SKM-1 treated with dmso at 0.1 percent for 144 hours (cell line): ENCODE measurements around the gene CFAP77.
"Not testable (repeated sequence)": the region's sequence is repeated elsewhere in the genome, so short reads cannot be mapped to it uniquely, and the experiment has no call there.

Experiments
- DNase-seq: peaks from one replicate; lab custom pipeline; 2025; ENCODE audit not compliant: unreplicated experiment; lab: John Stamatoyannopoulos, UW

The CFAP77 gene

GRCh38 chr9:132545578-132545977 is 135.6 kb downstream of the CFAP77 start:
- no peak for DNase-seq

GRCh38 chr9:132546148-132547051 is 136.4 kb downstream of the CFAP77 start:
- DNase-seq = no peak

- DNase-seq = no peak
Observed at GRCh38 chr9:132547052-132547431, 137.0 kb downstream of the CFAP77 start.

- no peak for DNase-seq
Observed at GRCh38 chr9:132547436-132547835, 137.4 kb downstream of the CFAP77 start.

GRCh38 chr9:132547976-132548730 is 138.1 kb downstream of the CFAP77 start:
- no peak for DNase-seq

GRCh38 chr9:132548751-132549640 is 139.0 kb downstream of the CFAP77 start:
- DNase-seq = no peak

- no peak for DNase-seq
Observed at GRCh38 chr9:132551556-132551955, 141.5 kb downstream of the CFAP77 start.

- DNase-seq = no peak
Observed at GRCh38 chr9:132552041-132552440, 142.0 kb downstream of the CFAP77 start.

- DNase-seq = no peak
Observed at GRCh38 chr9:132554755-132555154, 144.7 kb downstream of the CFAP77 start.

GRCh38 chr9:132555528-132555927 is 145.5 kb downstream of the CFAP77 start:
- DNase-seq = no peak

GRCh38 chr9:132556235-132556634 is 146.2 kb downstream of the CFAP77 start:
- DNase-seq = no peak

- DNase-seq = no peak
Observed at GRCh38 chr9:132556714-132557113, 146.7 kb downstream of the CFAP77 start.

- DNase-seq = no peak
Observed at GRCh38 chr9:132557159-132557558, 147.1 kb downstream of the CFAP77 start.

- no peak for DNase-seq
Observed at GRCh38 chr9:132559711-132560110, 149.7 kb downstream of the CFAP77 start.

GRCh38 chr9:132560616-132561202 is 150.7 kb downstream of the CFAP77 start:
- DNase-seq = no peak

GRCh38 chr9:132562306-132562573 is 152.2 kb downstream of the CFAP77 start:
- no peak for DNase-seq

- DNase-seq = no peak
Observed at GRCh38 chr9:132564526-132564925, 154.5 kb downstream of the CFAP77 start.

- DNase-seq = not testable (repeated sequence)
Observed at GRCh38 chr9:132568787-132569186, 158.8 kb downstream of the CFAP77 start.

- DNase-seq = no peak
Observed at GRCh38 chr9:132571806-132572600, 162.0 kb downstream of the CFAP77 start.

GRCh38 chr9:132572921-132573320 is 162.9 kb downstream of the CFAP77 start:
- no peak for DNase-seq
